GM21447 (cell line): ENCODE data around the gene ASB12.

Source experiments
- ATAC-seq: cut with Tn5 transposase; IDR thresholded peaks from one replicate; pipeline ENCODE4 v1.9.1; 2021; ENCODE audit not compliant: unreplicated experiment

Gene ASB12

DNA sequence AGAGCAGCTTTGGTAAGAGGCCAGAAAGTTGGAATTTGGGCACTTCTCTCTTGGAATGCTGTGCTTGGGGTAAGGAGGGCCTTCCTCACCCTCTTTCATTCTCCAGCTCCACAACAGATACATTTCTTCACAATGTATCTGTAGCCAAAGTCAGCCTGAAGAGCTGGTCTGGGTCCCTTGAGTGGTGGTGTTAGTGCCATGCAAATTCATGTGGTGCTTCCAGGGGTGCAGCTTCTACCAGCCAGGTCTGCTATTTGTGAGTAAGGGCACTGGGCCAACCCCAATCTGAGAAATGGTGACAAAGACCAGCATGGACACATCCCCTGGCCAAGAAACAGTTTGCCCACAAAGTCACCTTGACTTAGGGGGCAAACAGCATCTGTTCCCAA, 42.7 kb downstream of the ASB12 start:
- ATAC-seq = no peak

- ATAC-seq = no peak
Observed at GRCh38 chrX:64186974-64187761, 43.2 kb downstream of the ASB12 start.

- no peak for ATAC-seq
Observed at GRCh38 chrX:64184396-64184795, 46.0 kb downstream of the ASB12 start.

GRCh38 chrX:64182208-64182607, 48.2 kb downstream of the ASB12 start:
- ATAC-seq = no peak

DNA sequence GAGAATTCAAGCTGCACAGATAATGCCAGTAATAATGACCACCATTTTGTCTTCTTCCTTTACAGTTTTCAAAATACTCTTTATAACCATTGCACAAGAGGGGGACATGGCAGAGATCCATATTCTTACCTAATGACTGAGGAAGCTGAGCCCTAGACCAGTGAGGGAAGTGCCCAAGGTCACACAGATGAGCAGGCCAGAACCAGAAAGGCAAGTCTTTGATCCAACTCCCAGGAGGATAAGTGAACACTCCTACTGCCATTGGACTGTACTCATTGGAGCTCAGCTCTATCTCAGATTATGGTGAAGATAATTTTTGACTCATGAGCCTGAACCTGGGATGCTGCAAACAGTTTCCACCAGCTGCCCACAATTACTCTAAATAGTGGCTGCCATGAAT, 53.5 kb downstream of the ASB12 start:
- no peak for ATAC-seq
